ENCODE results near the gene KRTAP5-3. TPM values are rescaled to one million over a fixed set of nuclear protein-coding genes. Genes with fewer than 3 reads are reported as not detected.

KRTAP5-3 gene
- total and polyA plus RNA-seq, 9 of the 15 experiments (the other 6 are each of a cell fraction or from before 2014, with no cell fraction given), result not detected

DNA sequence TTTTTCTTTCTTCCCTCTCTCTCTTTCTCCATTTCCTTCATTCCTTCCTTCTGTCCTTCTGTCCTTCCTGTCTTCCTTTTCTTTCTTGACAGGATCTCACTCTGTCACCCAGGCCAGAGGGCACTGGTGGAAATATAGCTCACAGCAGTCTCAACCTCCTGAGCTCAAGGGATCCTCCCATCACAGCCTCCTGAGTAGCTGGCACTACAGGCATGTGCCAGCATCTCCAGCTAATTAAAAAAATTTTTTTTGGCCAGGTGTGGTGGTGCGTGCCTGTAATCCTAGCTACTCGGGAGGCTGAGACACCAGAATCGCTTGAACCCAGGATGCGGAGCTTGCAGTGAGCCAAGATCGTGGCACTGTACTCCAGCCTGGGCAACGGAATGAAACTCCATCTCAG is 31.4 kb downstream of the KRTAP5-3 start:
- Histone ChIP-seq H3K4me2 (ENCODE audit: insufficient read depth, low read length) (no peak overlapping the region), H3K79me2 (ENCODE audit: control insufficient read depth, insufficient read depth, low read length) (no peaks in the 10 kb centered on the region), H3K9me3 (replicated peaks; ENCODE audit: control insufficient read depth, insufficient read depth, low read depth, low read length) (peaks cover 7% of the 10 kb centered on the region; the same call in 1 of the 2 replicates), H3K4me1 (replicated peaks in 1 of 2; ENCODE audit: control insufficient read depth in 2 of 2, insufficient read depth in 2 of 2, low read length in 2 of 2) (peaks cover 0 to 27% of the 10 kb centered on the region in 2 experiments; a peak in 3 of 5 replicates), H3K27ac (ENCODE audit: extremely low read depth, low read depth, low read length) (no peak overlapping the region), H3K9me1 (ENCODE audit: control insufficient read depth, insufficient read depth, low read length) (no peaks in the 10 kb centered on the region), H3K9ac (ENCODE audit: insufficient read depth in 1 of 2, low read depth in 2 of 2, low read length in 2 of 2) (no peak overlapping the region), H4K20me1 (replicated peaks; ENCODE audit: control insufficient read depth, insufficient read depth, low read length) (0 out of 2 replicates have a peak, but pooled peaks cover 3% of the 10 kb centered on the region), H3K36me3 (ENCODE audit: control insufficient read depth, insufficient read depth, low read length) (no peaks in the 10 kb centered on the region), H3K27me3 (ENCODE audit: control insufficient read depth in 2 of 2, insufficient read depth in 2 of 2, low read length in 2 of 2) (peaks cover 0 to 25% of the 10 kb centered on the region in 2 experiments; a peak in 3 of 5 replicates), H2AFZ (ENCODE audit: low read depth, low read length) (no peak overlapping the region), H3K4me3 (no peak overlapping the region)
- TF ChIP-seq ZNF23 (CRISPR knock-in tag; IDR thresholded peaks at IDR 0.05), result no peak
- no peak for TF ChIP-seq BDP1 (IDR thresholded peaks at IDR 0.05; ENCODE audit: insufficient read depth, insufficient read length)
- TF ChIP-seq SRSF7 (optimal IDR thresholded peaks at IDR 0.05; ENCODE audit: low read depth, low read length), result no peak
- TF ChIP-seq, protein P1, sequence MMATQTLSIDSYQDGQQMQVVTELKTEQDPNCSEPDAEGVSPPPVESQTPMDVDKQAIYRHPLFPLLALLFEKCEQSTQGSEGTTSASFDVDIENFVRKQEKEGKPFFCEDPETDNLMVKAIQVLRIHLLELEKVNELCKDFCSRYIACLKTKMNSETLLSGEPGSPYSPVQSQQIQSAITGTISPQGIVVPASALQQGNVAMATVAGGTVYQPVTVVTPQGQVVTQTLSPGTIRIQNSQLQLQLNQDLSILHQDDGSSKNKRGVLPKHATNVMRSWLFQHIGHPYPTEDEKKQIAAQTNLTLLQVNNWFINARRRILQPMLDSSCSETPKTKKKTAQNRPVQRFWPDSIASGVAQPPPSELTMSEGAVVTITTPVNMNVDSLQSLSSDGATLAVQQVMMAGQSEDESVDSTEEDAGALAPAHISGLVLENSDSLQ (IDR thresholded peaks at IDR 0.05), result no peak
- TF ChIP-seq, protein P2, sequence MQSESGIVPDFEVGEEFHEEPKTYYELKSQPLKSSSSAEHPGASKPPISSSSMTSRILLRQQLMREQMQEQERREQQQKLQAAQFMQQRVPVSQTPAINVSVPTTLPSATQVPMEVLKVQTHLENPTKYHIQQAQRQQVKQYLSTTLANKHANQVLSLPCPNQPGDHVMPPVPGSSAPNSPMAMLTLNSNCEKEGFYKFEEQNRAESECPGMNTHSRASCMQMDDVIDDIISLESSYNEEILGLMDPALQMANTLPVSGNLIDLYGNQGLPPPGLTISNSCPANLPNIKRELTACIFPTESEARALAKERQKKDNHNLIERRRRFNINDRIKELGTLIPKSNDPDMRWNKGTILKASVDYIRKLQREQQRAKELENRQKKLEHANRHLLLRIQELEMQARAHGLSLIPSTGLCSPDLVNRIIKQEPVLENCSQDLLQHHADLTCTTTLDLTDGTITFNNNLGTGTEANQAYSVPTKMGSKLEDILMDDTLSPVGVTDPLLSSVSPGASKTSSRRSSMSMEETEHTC (IDR thresholded peaks at IDR 0.05), result no peak
- TF ChIP-seq, protein P3, sequence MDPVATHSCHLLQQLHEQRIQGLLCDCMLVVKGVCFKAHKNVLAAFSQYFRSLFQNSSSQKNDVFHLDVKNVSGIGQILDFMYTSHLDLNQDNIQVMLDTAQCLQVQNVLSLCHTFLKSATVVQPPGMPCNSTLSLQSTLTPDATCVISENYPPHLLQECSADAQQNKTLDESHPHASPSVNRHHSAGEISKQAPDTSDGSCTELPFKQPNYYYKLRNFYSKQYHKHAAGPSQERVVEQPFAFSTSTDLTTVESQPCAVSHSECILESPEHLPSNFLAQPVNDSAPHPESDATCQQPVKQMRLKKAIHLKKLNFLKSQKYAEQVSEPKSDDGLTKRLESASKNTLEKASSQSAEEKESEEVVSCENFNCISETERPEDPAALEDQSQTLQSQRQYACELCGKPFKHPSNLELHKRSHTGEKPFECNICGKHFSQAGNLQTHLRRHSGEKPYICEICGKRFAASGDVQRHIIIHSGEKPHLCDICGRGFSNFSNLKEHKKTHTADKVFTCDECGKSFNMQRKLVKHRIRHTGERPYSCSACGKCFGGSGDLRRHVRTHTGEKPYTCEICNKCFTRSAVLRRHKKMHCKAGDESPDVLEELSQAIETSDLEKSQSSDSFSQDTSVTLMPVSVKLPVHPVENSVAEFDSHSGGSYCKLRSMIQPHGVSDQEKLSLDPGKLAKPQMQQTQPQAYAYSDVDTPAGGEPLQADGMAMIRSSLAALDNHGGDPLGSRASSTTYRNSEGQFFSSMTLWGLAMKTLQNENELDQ (CRISPR knock-in tag; IDR thresholded peaks at IDR 0.05; ENCODE audit: borderline replicate concordance), result no peak
- no peak for TF ChIP-seq JUNB (CRISPR knock-in tag; conservative IDR thresholded peaks at IDR 0.05)
- no peak for TF ChIP-seq ZNF764 (CRISPR knock-in tag; IDR thresholded peaks at IDR 0.05; ENCODE audit: low read depth)
- no peak for TF ChIP-seq KDM1A (IDR thresholded peaks at IDR 0.05)
- TF ChIP-seq HDAC1 (IDR thresholded peaks at IDR 0.05), result no peak
- no peak for TF ChIP-seq SAFB (IDR thresholded peaks at IDR 0.05; ENCODE audit: borderline replicate concordance, low read depth, low read length)
- TF ChIP-seq ZFP1 (CRISPR knock-in tag; IDR thresholded peaks at IDR 0.05), result no peak
- no peak for TF ChIP-seq KLF6 (CRISPR knock-in tag; IDR thresholded peaks at IDR 0.05; ENCODE audit: borderline replicate concordance)
- TF ChIP-seq TEAD1 (CRISPR knock-in tag; IDR thresholded peaks at IDR 0.05), result no peak
- TF ChIP-seq NFE2L1 (tag; IDR thresholded peaks at IDR 0.05; ENCODE audit: borderline replicate concordance, low read depth), result no peak
- TF ChIP-seq ESRRB (CRISPR knock-in tag; IDR thresholded peaks at IDR 0.05; ENCODE audit: borderline replicate concordance), result no peak
- no peak for TF ChIP-seq HNRNPLL (IDR thresholded peaks at IDR 0.05; ENCODE audit: low read depth, low read length, poor library complexity, severe bottlenecking)
- ATAC-seq (no peak), FAIRE-seq (no peak), DNase-seq (ENCODE audit: extremely low read depth in 1 of 4, low spot score in 3 of 4) (no peak)
- POLR2A ChIA-PET, result no interaction called here
- WGBS (ENCODE audit: insufficient coverage, low coverage, missing lambda C conversion rate), result 20% methylated on average over 6 of the region's 6 CpGs
- in situ Hi-C loops (cut with MboI), result no loop called here
- intact Hi-C loops (cut with micrococcal nuclease), result loop anchor here (5.0 to 10.0 kb wide), 3 partner anchors 60 to 462 kb away; no protein-coding TSS in a partner anchor
- CTCF ChIA-PET (ENCODE audit: low intra/inter-chr PET ratio), result no interaction called here
- no TSS peak for BruUV-seq (replicated peaks)

Measured in K562 (cell line).